ENCODE data around the gene CORO2B. TPM values are rescaled to one million over a fixed set of nuclear protein-coding genes. Genes with fewer than 3 reads are reported as not detected.

The CORO2B gene
- total and polyA plus RNA-seq, 2 experiments from 2014 or later = 1.6 to 4.6 TPM

- H3K27ac Mint-ChIP-seq = no peak overlapping the region
- H3K9me2 ChIP-seq (ENCODE audit: insufficient read depth) = 0 out of 2 replicates have a peak, but pooled peaks cover 2% of the 10 kb centered on the region
- no peaks in the 10 kb centered on the region for H3K4me1 Mint-ChIP-seq
- H3K79me2 ChIP-seq (replicated peaks; ENCODE audit: insufficient read depth) = no peaks in the 10 kb centered on the region
- no peak for ATAC-seq
- H3K9me3 Mint-ChIP-seq = no peaks in the 10 kb centered on the region
- H3K27me3 Mint-ChIP-seq (ENCODE audit: insufficient read depth, low read depth, poor library complexity) = peaks cover 5% of the 10 kb centered on the region
- no peaks in the 10 kb centered on the region for H3K36me3 ChIP-seq (ENCODE audit: insufficient read depth)
- H3K36me3 Mint-ChIP-seq (ENCODE audit: low read depth) = no peaks in the 10 kb centered on the region
- DNase-seq (ENCODE audit: low spot score) = no peak
- no peaks in the 10 kb centered on the region for H3K27me3 ChIP-seq (ENCODE audit: insufficient read depth)
- H3F3A ChIP-seq (replicated peaks; ENCODE audit: low read depth) = no peaks in the 10 kb centered on the region
- H3K4me2 ChIP-seq = no peak overlapping the region
- no peaks in the 10 kb centered on the region for H4K20me1 ChIP-seq (replicated peaks; ENCODE audit: insufficient read depth)
- H3K4me3 Mint-ChIP-seq = no peak overlapping the region
- H3K27ac ChIP-seq (ENCODE audit: low read depth) = no peak overlapping the region
- H3K4me1 ChIP-seq (ENCODE audit: insufficient read depth) = no peaks in the 10 kb centered on the region
- H2AFZ ChIP-seq = no peak overlapping the region
- no peak for TF ChIP-seq CREB1 (CRISPR knock-in tag; IDR thresholded peaks at IDR 0.05; ENCODE audit: low read depth)
- TF ChIP-seq ZNF114 (CRISPR knock-in tag; IDR thresholded peaks at IDR 0.05) = no peak
- no peak for TF ChIP-seq EZH2 (IDR thresholded peaks at IDR 0.05; ENCODE audit: low read depth, unreplicated experiment)
- TF ChIP-seq ZNF331 (CRISPR knock-in tag; IDR thresholded peaks at IDR 0.05; ENCODE audit: low read depth) = no peak
- no peak for TF ChIP-seq CTCF (conservative IDR thresholded peaks at IDR 0.05; ENCODE audit: low read depth in 2 of 2)
- no peak for TF ChIP-seq POLR2AphosphoS5 (IDR thresholded peaks at IDR 0.05; ENCODE audit: low read depth)
- TF ChIP-seq, protein P1, sequence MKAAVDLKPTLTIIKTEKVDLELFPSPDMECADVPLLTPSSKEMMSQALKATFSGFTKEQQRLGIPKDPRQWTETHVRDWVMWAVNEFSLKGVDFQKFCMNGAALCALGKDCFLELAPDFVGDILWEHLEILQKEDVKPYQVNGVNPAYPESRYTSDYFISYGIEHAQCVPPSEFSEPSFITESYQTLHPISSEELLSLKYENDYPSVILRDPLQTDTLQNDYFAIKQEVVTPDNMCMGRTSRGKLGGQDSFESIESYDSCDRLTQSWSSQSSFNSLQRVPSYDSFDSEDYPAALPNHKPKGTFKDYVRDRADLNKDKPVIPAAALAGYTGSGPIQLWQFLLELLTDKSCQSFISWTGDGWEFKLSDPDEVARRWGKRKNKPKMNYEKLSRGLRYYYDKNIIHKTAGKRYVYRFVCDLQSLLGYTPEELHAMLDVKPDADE (IDR thresholded peaks at IDR 0.05) = no peak
- no peak overlapping the region for H3K4me3 ChIP-seq
Measured at GRCh38 chr15:68767833-68768232, 189.0 kb downstream of the CORO2B start.

- Mint-ChIP-seq H3K4me1 (no peaks in the 10 kb centered on the region), H3K9me3 (no peaks in the 10 kb centered on the region), H3K4me3 (no peak overlapping the region), H3K27ac (no peak overlapping the region), H3K36me3 (ENCODE audit: low read depth) (no peaks in the 10 kb centered on the region), H3K27me3 (ENCODE audit: insufficient read depth, low read depth, poor library complexity) (peaks cover 5% of the 10 kb centered on the region)
- H3K79me2 ChIP-seq (replicated peaks; ENCODE audit: insufficient read depth) = no peaks in the 10 kb centered on the region
- no peak for DNase-seq (ENCODE audit: low spot score)
- H3K36me3 ChIP-seq (ENCODE audit: insufficient read depth) = no peaks in the 10 kb centered on the region
- H2AFZ ChIP-seq = no peak overlapping the region
- H4K20me1 ChIP-seq (replicated peaks; ENCODE audit: insufficient read depth) = no peaks in the 10 kb centered on the region
- H3K27me3 ChIP-seq (ENCODE audit: insufficient read depth) = no peaks in the 10 kb centered on the region
- H3K9me2 ChIP-seq (ENCODE audit: insufficient read depth) = 0 out of 2 replicates have a peak, but pooled peaks cover 2% of the 10 kb centered on the region
- ATAC-seq = no peak
- H3K4me2 ChIP-seq = no peak overlapping the region
- H3K27ac ChIP-seq (ENCODE audit: low read depth) = no peak overlapping the region
- no peaks in the 10 kb centered on the region for H3K4me1 ChIP-seq (ENCODE audit: insufficient read depth)
- no peak overlapping the region for H3K4me3 ChIP-seq
- no peaks in the 10 kb centered on the region for H3F3A ChIP-seq (replicated peaks; ENCODE audit: low read depth)
- TF ChIP-seq, protein P1 (IDR thresholded peaks at IDR 0.05) = no peak
- no peak for TF ChIP-seq ZNF114 (CRISPR knock-in tag; IDR thresholded peaks at IDR 0.05)
- no peak for TF ChIP-seq ZNF462 (CRISPR knock-in tag; IDR thresholded peaks at IDR 0.05)
- no peak for TF ChIP-seq CTCF (conservative IDR thresholded peaks at IDR 0.05; ENCODE audit: low read depth in 2 of 2)
- TF ChIP-seq EZH2 (IDR thresholded peaks at IDR 0.05; ENCODE audit: low read depth, unreplicated experiment) = no peak
Measured at GRCh38 chr15:68768321-68768720, 189.5 kb downstream of the CORO2B start.

Data from GM23338 (cell line).